GM18507 (cell line): ENCODE results near the gene MTPN.
A peak's percentile ranks its signal among the peaks of the same experiment; 100 is the strongest.

Experiments
- DNase-seq: peaks from one replicate; pipeline ENCODE4 v3.0.0; 2011; ENCODE audit warnings: low read depth; ENCODE audit not compliant: insufficient read length; ENCODE audit errors: extremely low spot score
- FAIRE-seq: peaks from 2 replicates; lab custom pipeline; 2011; peaks lifted over from hg19 to GRCh38; lab: Jason Lieb, UNC

MTPN gene

DNA sequence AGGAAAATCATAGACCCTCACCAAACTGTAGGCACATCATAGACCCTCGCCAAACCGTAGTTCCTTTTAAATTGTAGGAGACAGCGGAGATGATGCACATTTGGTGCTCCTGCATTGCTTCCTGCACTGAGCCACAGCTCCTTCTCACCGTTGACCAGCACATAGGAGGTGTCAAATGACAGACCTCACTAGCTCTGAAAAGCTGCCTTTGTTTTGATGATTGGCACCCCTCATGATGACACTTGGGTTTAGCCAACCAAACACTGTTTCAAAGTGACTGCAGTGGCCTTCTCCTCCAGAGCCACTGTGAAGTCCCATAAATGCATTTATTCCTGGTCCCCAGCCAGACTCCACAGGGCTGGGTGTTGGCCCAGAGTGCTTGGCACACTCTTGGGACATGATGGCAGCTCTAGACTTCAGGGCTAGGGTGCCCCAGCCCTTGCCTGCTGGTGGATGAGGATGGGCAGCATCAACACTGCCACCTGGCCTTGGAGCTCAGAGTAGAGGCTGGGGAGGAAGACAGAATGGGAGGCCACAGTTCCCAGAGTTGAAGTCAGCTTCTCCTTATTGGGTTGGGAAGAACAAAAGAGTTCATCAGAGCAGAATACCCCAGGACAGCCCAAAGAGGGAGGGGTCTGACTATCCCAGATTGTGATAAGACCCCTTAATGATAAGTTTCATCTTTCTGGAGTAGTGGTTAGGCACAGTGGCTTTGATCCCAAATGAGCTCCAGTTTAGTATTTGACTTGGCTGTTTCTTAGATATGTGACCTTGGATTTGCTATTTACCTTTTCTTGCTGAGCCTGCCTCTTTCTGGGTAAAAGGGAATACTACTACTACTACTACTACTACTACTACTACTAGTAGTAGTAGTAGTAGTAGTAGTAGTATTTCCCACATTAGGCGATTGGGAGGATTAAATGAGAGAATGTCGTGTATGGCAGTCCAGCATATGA, 75.3 kb downstream of the MTPN start:
- no peak for DNase-seq
- no peak for FAIRE-seq

GRCh38 chr7:135900065-135900546, 77.1 kb downstream of the MTPN start:
- DNase-seq (no peak), FAIRE-seq (no peak)

GRCh38 chr7:135899458-135900064, 77.6 kb downstream of the MTPN start:
- no peak for FAIRE-seq
- DNase-seq = no peak

DNA sequence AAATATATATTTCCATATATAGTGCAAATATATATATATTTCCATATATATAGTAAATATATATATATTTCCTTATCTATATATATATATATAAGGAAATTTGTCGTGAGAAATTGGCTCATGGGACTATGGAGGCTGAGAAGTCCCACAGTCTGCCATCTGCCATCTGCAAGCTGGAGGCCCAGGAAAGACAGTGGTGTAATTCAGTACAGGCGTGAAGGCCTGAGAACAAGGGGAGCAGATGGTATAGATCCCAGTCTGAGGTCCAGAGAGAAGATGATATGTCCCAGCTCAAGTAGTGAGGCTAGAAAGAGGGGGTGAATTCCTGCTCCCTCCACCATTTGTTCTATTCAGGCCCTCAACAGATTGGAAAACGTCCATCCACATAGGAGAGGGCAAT, 78.9 kb downstream of the MTPN start:
- no peak for FAIRE-seq

DNA sequence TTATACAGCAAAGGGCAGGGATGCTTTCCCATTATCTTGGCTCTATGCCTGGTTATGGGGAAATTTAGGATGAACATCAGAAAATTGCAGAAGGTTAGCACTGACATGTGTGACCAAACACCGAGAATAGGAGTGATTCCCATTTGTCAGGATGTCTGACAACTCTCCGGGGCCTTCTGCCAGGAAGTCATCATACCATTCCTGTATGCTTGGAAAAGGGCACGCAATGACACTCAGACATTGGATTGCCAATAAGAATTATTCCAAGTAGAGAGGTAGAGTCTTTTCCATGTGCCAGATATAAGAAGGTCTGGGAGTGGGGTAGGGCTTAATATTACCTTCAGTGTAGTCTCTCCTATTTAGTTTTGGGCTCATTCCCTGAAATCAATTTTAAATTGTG, 82.3 kb downstream of the MTPN start:
- FAIRE-seq (no peak), DNase-seq (no peak)

More for the DNA sequence above, 78.9 kb downstream of the MTPN start:
- no peak for DNase-seq

GRCh38 chr7:135889823-135890222, 87.3 kb downstream of the MTPN start:
- FAIRE-seq (no peak), DNase-seq (no peak)

DNA sequence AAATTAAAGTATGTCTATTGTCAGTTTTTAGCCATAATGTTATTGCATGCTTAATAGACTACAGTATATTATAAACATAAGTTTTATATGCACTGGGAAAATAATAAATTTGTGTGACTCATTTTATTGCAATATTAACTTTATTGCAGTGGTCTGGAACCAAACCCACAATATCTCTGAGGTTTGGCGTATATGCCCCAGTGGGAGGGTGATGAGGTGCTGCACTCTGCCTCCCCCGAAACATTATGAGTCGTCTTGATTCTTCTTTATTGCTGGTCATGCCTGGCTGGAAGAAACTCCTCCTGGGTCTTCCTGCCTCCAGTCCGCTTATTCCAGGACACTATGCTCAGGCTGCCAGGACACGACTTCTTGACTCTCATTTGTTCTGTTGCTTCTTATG, 88.4 kb downstream of the MTPN start:
- FAIRE-seq (no peak), DNase-seq (no peak)

DNA sequence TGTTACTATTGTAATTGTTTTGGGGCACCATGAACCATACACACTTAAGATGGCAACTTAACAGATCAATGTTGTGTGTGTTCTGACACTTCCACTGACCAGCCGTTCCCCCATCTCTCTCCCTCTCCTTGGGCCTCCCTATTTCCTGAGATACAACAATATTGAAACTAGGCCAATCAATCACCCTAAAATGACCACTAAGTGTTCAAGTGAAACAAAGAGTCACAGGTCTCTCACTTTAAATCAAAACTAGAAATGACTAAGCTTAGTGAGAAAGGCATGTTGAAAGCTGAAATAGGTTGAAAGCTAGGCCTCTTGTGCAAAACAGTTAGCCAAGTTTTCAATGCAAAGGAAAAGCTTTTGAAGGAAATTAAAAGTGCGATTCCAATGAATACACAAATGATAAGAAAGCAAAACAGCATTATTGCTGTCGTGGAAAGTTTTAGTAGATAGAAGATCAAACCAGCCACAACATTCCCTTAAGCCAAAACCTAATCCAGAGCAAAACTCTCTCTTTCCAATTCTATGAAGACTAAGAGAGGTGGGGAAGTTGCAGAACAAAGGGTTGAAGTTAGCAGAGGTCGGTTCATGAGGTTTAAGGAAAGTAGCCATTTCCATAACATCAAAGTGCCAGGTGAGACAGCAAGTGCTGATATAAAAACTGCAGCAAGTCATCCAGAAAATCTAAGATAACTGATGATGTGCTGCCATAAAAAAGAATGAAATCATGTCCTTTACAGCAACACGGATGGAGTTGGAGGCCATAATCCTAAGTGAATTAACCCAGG, 90.6 kb downstream of the MTPN start:
- FAIRE-seq (peak; percentile 9), DNase-seq (no peak)

- FAIRE-seq = no peak
- DNase-seq = no peak
Observed at GRCh38 chr7:135884495-135885232, 92.5 kb downstream of the MTPN start.

DNA sequence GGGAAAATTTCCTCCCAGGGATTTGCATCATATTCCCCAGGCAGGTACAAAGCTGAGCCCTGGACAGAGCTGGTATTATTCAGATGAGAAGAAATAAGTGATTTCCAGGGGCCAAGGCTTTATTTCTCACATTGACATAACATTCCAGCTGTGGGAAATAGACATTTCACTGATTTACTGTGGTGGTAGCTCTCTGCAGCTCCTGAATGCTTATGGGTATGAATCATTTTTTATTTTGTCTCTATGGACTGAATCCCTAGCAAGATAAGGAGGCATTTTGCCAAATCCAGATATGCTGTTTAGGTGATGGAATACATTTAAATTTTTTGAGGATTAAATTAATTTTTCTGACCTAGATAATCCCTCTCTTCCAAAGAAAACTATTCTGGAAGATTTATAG, 97.9 kb downstream of the MTPN start:
- FAIRE-seq = no peak
- no peak for DNase-seq

- FAIRE-seq = no peak
Observed at GRCh38 chr7:135878284-135878683, 98.9 kb downstream of the MTPN start.

DNA sequence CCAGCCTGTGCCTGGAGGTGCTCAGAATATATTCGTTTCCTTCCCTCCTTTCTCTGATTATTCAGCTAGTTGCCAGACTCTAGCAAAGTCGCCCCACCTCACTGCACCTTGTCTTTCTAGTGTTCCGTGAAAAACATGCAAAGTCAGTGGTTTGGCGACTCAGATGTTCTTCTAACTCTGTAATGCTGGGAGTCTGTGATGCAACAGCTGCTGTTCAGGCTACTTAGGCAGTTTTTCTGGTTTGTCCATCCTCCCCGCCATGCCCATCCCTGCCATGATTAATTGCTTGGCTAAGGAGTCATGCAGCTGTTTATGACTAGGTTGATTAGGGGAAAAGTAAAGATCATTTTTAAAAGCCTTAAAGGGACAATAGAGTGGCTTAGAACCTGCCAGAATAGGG, 99.4 kb downstream of the MTPN start:
- no peak for DNase-seq

More at GRCh38 chr7:135878284-135878683, 98.9 kb downstream of the MTPN start:
- DNase-seq = no peak

More for the DNA sequence above, 99.4 kb downstream of the MTPN start:
- no peak for FAIRE-seq
